T-helper 2 cell treated with Interferon-gamma antibody and Interleukin-4, amounts not matched to agents 5 μg/mL and 100 μg/mL, for 36 hours (primary cell): ENCODE measurements around the gene HMGXB4.

ENCODE experiments used
- DNase-seq: peaks from one replicate; pipeline ENCODE4 v3.0.0; 2021; ENCODE audit warnings: low spot score
- H3K27ac Mint-ChIP-seq: one replicate; pipeline ENCODE4 v1.8.0; 2021; ENCODE audit warnings: mild to moderate bottlenecking, mixed read lengths
- H3K27me3 Mint-ChIP-seq: one replicate; pipeline ENCODE4 v1.8.0; 2021; ENCODE audit warnings: low read depth, mixed read lengths
- H3K36me3 Mint-ChIP-seq: one replicate; pipeline ENCODE4 v1.8.0; 2021; ENCODE audit warnings: low read depth, mixed read lengths
- H3K4me1 Mint-ChIP-seq: one replicate; pipeline ENCODE4 v1.8.0; 2021; ENCODE audit warnings: low read depth, mixed read lengths
- H3K4me3 Mint-ChIP-seq: one replicate; pipeline ENCODE4 v1.8.0; 2022; ENCODE audit warnings: mild to moderate bottlenecking, moderate library complexity, mixed read lengths
- H3K9me3 Mint-ChIP-seq: one replicate; pipeline ENCODE4 v1.8.0; 2021; ENCODE audit warnings: mixed read lengths

HMGXB4 gene

DNA sequence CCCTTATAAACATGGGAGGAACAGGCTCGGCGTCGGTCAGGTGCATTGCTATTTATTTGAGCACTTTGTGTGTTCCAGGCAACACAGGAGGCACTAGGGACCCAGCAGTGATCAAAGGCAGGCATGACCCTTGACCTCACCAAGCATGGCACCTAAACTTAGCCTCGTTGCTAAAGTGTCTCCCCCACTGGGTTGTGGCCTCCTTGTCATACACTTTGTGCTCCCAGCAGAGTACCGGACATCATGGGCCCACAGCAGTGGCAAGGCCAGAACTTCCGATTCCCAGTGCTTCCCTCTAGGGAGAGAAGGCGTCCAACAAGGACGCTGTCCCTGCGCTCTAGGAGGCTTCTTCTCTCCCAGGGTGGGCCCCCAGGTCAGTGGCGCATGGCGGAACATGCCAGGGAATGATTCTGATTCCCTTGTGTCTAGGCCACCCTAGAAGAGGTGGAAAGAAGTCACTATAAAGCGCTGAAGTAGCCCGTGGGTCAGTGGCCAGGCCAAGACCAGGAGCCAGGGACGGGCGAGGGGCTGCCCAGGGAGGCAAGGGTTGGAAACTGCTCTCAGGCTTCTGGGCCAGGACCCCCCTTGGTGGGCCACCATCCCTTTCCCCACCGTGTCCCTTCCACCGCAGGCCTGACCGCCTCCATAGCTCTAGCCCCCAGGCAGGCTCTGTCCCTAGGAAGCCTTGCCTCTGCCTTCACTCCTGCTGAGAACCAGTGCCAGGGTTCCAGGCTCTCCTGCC is 62.1 kb downstream of the HMGXB4 start:
- DNase-seq = no peak
- Mint-ChIP-seq H3K27ac (no peak overlapping the region), H3K27me3 (no peaks in the 10 kb centered on the region), H3K4me1 (peaks cover 12% of the 10 kb centered on the region), H3K36me3 (peaks cover 15% of the 10 kb centered on the region), H3K9me3 (no peaks in the 10 kb centered on the region), H3K4me3 (no peak overlapping the region)

DNA sequence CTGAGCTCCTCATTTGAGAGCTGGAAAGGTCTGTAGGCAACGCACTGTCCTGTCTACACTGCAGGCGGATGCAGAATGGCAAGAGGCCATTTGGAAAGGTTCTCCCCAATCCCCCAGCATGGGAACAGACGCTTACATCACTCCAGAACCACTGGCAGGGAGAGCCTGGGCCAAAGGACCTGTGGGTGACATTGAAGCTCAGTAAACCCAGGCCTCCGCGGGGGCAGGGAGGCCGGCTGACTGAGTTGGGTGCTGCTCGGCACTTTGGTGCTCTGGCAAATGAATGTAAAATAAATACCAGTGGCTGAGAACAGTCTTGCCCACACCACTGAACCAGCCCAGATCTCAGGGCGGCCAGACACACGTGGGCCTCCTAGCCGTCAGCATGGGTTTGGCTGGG is 64.8 kb downstream of the HMGXB4 start:
- Mint-ChIP-seq H3K4me3 (no peak overlapping the region), H3K4me1 (no peaks in the 10 kb centered on the region), H3K9me3 (no peaks in the 10 kb centered on the region), H3K36me3 (peaks cover 27% of the 10 kb centered on the region), H3K27me3 (no peaks in the 10 kb centered on the region), H3K27ac (no peak overlapping the region)
- no peak for DNase-seq

DNA sequence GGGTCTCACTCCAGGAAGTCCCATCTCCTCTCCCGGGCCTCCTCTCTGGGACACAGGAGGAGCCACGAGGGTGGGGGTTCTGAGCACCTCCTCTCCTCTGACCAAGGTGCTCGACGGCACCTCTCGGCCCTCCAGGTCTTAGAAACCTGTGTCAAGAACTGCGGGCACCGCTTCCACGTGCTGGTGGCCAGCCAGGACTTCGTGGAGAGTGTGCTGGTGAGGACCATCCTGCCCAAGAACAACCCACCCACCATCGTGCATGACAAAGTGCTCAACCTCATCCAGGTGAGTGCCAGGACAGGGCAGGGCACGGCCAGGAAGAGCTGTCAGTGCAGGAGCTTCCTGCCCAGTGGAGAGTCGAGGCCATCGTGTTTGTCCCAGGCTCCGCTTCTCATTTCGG is 65.6 kb downstream of the HMGXB4 start:
- H3K36me3 Mint-ChIP-seq = peaks cover 32% of the 10 kb centered on the region
- H3K4me1 Mint-ChIP-seq = no peaks in the 10 kb centered on the region
- no peak overlapping the region for H3K27ac Mint-ChIP-seq
- H3K9me3 Mint-ChIP-seq = no peaks in the 10 kb centered on the region
- no peaks in the 10 kb centered on the region for H3K27me3 Mint-ChIP-seq
- no peak for DNase-seq
- no peak overlapping the region for H3K4me3 Mint-ChIP-seq

DNA sequence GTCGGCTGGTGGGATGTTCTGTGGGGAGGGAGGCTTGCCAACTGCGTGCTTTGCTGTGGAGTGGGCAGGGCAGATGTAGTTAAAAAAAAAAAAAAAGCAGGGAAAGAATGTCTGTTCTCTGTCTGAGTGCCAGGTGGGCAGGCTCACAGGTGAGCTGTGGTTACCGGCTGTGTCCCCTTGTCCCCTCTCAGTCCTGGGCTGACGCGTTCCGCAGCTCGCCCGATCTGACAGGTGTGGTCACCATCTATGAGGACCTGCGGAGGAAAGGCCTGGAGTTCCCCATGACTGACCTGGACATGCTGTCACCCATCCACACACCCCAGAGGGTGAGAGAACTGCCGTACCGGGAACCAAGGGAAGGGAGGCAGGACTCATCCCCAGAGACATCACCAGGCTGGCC is 66.0 kb downstream of the HMGXB4 start:
- no peak for DNase-seq
- Mint-ChIP-seq H3K4me1 (no peaks in the 10 kb centered on the region), H3K27ac (no peak overlapping the region), H3K9me3 (no peaks in the 10 kb centered on the region), H3K4me3 (no peak overlapping the region), H3K27me3 (no peaks in the 10 kb centered on the region), H3K36me3 (peaks cover 37% of the 10 kb centered on the region)

DNA sequence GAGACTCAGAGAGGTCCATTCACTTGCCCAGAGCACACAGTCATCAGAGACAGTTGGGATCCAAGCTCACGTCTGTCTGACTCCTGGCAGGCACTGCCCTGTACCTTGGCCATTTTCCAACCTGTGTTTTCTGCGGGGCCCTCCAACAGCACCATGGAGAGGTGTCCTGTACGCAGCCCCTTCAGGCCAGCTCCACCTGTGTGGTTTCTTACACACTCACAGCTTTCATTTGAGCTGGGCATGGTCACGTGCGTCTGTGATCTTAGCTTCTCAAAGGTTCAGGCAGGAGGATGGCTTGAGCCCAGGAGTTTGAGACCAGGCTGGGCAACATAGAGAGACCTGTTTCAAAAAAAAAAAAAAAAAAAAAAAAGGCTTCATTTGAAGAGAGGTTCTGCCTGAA is 66.8 kb downstream of the HMGXB4 start:
- H3K27me3 Mint-ChIP-seq = no peaks in the 10 kb centered on the region
- H3K9me3 Mint-ChIP-seq = no peaks in the 10 kb centered on the region
- no peak for DNase-seq
- peaks cover 2% of the 10 kb centered on the region for H3K4me1 Mint-ChIP-seq
- H3K36me3 Mint-ChIP-seq = peaks cover 37% of the 10 kb centered on the region
- H3K4me3 Mint-ChIP-seq = no peak overlapping the region
- H3K27ac Mint-ChIP-seq = no peak overlapping the region

GRCh38 chr22:35324762-35325161 is 67.5 kb downstream of the HMGXB4 start:
- H3K4me3 Mint-ChIP-seq = no peak overlapping the region

DNA sequence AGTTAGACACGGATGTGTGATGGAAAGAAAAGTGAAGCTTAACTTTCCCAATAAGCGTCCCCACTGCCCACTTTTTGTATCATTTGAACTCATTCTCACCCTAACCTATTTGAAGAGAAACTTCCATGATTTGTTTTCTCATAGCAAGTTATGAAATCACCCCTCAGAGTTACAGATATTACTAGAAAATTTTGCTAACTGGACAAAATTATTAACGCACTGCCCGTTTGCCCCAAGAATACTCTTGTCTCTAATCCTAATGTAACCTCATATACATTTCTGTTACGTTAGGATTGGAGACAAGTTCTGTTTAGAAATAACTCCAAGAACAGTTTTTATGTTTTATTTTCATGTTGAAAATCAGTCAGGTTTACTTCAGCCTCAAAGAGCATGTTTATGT is 67.9 kb downstream of the HMGXB4 start:
- Mint-ChIP-seq H3K36me3 (peaks cover 42% of the 10 kb centered on the region), H3K27ac (no peak overlapping the region)

More at GRCh38 chr22:35324762-35325161, 67.5 kb downstream of the HMGXB4 start:
- Mint-ChIP-seq H3K4me1 (peaks cover 6% of the 10 kb centered on the region), H3K36me3 (peaks cover 41% of the 10 kb centered on the region), H3K9me3 (no peaks in the 10 kb centered on the region), H3K27me3 (no peaks in the 10 kb centered on the region), H3K27ac (no peak overlapping the region)
- DNase-seq = no peak

GRCh38 chr22:35326854-35327562 is 69.7 kb downstream of the HMGXB4 start:
- no peak for DNase-seq
- Mint-ChIP-seq H3K4me3 (no peak overlapping the region), H3K36me3 (peaks cover 46% of the 10 kb centered on the region), H3K27me3 (no peaks in the 10 kb centered on the region), H3K4me1 (peaks cover 16% of the 10 kb centered on the region), H3K9me3 (no peaks in the 10 kb centered on the region), H3K27ac (no peak overlapping the region)

More for the DNA sequence above, 67.9 kb downstream of the HMGXB4 start:
- H3K4me3 Mint-ChIP-seq = no peak overlapping the region
- H3K4me1 Mint-ChIP-seq = peaks cover 9% of the 10 kb centered on the region
- no peak for DNase-seq
- no peaks in the 10 kb centered on the region for H3K27me3 Mint-ChIP-seq
- H3K9me3 Mint-ChIP-seq = no peaks in the 10 kb centered on the region

- peaks cover 47% of the 10 kb centered on the region for H3K36me3 Mint-ChIP-seq
- H3K27me3 Mint-ChIP-seq = no peaks in the 10 kb centered on the region
- no peak overlapping the region for H3K4me3 Mint-ChIP-seq
- DNase-seq = no peak
- no peaks in the 10 kb centered on the region for H3K9me3 Mint-ChIP-seq
- no peak overlapping the region for H3K27ac Mint-ChIP-seq
- H3K4me1 Mint-ChIP-seq = peaks cover 18% of the 10 kb centered on the region
These were observed 70.6 kb downstream of the HMGXB4 start for GRCh38 chr22:35327690-35328471.

DNA sequence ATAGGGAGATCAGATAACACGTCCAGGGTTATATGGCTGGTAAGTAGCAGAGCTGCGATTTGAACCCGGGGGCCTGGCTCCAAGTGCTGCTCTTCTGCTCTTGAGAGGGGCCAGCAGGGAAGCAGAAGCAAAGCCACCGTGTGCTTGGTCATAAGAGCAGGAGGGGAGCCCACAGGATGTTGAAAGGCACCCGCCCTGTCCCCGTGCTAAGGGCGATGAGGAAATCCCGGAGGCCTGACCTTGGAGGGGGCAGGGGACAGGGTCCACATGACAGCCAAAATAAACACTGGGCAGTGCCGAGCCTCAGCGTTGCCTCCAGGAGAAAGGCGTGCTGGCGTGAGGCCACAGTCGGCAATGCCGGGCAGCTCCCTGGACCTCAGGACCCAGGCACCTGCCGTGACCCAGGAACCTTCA is 71.2 kb downstream of the HMGXB4 start:
- DNase-seq = no peak
- no peaks in the 10 kb centered on the region for H3K27me3 Mint-ChIP-seq
- peaks cover 45% of the 10 kb centered on the region for H3K36me3 Mint-ChIP-seq
- H3K4me1 Mint-ChIP-seq = peaks cover 18% of the 10 kb centered on the region
- H3K27ac Mint-ChIP-seq = no peak overlapping the region
- H3K4me3 Mint-ChIP-seq = no peak overlapping the region
- H3K9me3 Mint-ChIP-seq = no peaks in the 10 kb centered on the region

GRCh38 chr22:35329114-35329847 is 72.0 kb downstream of the HMGXB4 start:
- DNase-seq = no peak
- peak overlapping the region; percentile 50 for H3K4me3 Mint-ChIP-seq
- H3K36me3 Mint-ChIP-seq = peaks cover 42% of the 10 kb centered on the region
- no peaks in the 10 kb centered on the region for H3K27me3 Mint-ChIP-seq
- no peaks in the 10 kb centered on the region for H3K9me3 Mint-ChIP-seq
- no peak overlapping the region for H3K27ac Mint-ChIP-seq
- peaks cover 25% of the 10 kb centered on the region for H3K4me1 Mint-ChIP-seq

- H3K36me3 Mint-ChIP-seq = peaks cover 34% of the 10 kb centered on the region
- peak; percentile 58 for DNase-seq
- H3K27ac Mint-ChIP-seq = peak overlapping the region; percentile 79
- H3K4me1 Mint-ChIP-seq = peaks cover 31% of the 10 kb centered on the region
- peak overlapping the region; percentile 61 for H3K4me3 Mint-ChIP-seq
- H3K27me3 Mint-ChIP-seq = no peaks in the 10 kb centered on the region
- H3K9me3 Mint-ChIP-seq = no peaks in the 10 kb centered on the region
These were observed 73.1 kb downstream of the HMGXB4 start for GRCh38 chr22:35330258-35330861.

GRCh38 chr22:35332278-35332677 is 75.0 kb downstream of the HMGXB4 start:
- Mint-ChIP-seq H3K4me3 (no peak overlapping the region), H3K4me1 (peaks cover 43% of the 10 kb centered on the region), H3K27me3 (no peaks in the 10 kb centered on the region), H3K36me3 (peaks cover 28% of the 10 kb centered on the region), H3K27ac (no peak overlapping the region), H3K9me3 (no peaks in the 10 kb centered on the region)
- DNase-seq = no peak
